ACHN (cell line): ENCODE measurements around the gene EXOC2.
"Not testable (repeated sequence)": the region's sequence is repeated elsewhere in the genome, so short reads cannot be mapped to it uniquely, and the experiment has no call there.

Experiments
- DNase-seq: peaks from one replicate; pipeline ENCODE4 v3.0.0-alpha.2; 2015
- in situ Hi-C: cut with HindIII; loops from 2 replicates; pipeline ENCODE4 v1.10.0; 2017; ENCODE audit warnings: low sequenced_read_pairs, low pct_ligation_motif_present, low pct_unique_long_range_greater_than_20kb

The EXOC2 gene

DNA sequence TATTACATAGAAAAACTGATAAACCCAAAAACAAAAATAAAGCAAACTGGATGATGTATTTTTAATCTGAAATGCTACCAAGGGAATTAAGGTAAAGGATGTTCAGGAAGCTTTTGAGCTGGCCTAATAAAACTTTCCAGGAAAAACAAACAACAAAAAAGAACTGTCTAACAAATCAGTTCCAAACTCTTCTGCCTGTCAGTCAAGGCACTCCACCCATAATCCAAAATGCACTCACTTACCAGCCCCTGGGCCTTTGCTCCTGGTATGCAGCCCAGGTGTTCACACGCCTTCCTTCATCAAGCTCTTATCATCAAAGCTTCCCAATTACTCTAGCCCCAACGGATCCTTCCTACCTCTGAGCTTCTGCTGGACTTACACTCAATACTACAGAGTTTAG is 3.7 kb downstream of the EXOC2 start:
- no peak for DNase-seq

DNA sequence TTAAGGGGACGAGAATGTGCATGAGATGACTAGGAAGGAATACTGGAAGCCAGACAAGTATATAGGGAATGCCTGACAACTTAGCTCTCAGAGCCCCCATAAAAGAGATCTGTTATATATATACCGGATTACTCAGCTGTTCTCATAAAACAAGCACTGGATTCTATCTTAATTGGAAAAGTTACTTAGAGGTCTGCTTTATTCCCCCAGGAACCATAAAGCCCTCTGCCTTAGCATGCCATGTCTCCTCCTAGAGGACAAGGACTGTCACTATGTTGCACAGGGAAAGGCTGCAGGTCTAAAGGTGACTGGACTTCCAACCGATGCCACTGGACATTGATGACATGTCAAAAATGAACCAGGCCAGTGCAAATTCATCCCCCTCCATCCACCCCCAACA is 6.4 kb downstream of the EXOC2 start:
- in situ Hi-C loops = no loop called here
- DNase-seq = peak; percentile 19

More for the DNA sequence above, 3.7 kb downstream of the EXOC2 start:
- in situ Hi-C loops = no loop called here

DNA sequence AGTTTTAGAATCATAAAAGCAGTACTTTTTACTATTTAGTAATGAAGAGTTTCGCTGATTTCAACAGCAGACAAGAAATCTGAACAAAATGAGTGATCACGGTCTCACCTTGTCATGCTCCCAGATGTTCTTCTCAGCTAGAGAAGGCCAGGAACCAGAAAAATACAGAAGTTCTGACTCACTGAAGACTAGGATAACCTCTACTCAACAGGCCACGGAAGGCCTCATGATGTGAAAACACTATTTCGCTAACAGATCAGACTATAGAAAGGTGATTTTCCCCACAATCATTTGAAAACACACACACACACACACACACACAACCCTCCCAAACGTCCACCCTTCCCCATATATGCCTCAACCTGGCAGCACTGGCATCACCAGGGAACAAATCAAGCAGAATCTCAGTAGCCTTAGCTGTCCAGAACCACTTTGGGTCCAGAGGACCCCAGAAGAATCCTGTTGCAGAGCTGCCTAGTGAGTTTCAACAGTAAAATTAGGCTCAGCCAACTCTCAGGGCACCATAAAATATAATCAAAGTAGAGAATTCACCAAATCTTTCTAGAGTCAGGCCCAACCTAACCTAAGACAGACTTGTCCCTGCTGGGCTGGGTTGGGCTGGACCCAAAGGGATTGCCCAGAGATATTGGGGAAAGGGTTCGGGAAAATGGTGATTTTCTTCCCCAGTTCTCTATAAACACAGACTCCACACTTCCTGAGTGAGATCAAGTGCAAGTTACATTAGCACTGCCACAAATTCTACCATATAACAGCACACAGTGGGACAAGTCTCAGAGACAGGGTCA is 7.9 kb downstream of the EXOC2 start:
- peak; percentile 13 for DNase-seq
- in situ Hi-C loops = no loop called here

DNA sequence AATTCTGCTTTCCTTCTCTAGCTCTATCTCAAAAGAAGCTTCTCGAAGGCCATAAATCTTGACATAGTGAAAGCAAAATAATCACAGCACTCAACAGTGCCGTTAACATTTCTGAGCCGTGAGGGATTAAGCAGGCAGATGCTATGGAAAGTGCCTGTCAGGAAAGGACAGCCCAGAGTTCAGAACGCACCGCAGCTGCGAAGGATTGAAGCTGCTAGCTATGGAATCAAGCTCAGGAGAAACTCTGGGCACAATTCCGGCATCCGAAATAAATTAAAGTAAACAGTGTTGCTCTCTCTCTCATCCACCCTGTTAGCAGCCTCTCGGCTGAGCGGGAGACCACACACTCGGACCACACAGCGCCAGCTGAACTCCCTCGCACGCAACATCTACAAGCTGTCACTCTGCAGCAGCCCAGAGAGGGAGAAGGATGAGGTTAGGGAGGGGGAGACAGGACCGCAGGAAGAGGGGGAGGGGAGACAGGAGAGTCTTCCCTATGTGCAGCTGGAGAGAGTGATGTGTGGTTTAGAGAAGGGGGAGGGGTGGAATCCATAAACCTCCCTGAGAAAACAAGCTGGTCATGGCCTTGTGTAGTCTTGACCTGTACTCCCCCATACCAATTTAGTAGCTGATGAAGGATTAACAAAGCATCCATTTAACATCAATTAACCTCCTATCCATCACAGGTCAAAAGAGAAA is 9.0 kb downstream of the EXOC2 start:
- in situ Hi-C loops = no loop called here
- no peak for DNase-seq

DNA sequence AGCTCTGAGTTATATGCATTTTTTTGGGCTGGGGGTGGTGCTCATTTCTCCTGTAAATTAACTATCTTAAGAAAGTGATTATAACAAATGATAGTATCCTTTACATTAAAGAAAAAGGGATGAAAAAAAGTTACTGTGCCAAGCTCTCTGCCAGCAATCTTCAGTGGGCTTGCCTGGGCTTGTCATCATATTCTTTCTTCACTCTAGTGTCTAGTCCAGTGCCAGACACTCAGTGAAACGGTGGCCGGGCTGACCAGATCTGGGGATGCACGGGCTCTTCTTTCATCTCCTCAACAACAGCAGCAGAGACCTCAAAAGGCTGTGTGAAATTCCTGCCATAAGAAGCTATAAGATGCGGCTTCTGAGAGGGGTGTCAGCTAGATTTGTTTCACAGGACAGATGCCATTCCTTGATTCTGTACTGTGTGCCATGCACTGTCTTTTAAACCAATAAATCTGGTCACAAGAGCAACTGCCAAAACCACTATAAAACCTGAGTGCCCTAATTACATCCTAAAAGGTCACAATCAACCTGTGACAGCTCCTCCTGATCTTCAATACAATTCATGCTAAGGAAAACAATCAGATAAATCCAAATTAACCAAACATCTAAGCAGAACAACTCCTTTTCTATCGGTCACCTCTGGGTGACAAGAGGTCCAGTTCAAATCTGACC is 12.1 kb downstream of the EXOC2 start:
- no peak for DNase-seq
- in situ Hi-C loops = no loop called here

DNA sequence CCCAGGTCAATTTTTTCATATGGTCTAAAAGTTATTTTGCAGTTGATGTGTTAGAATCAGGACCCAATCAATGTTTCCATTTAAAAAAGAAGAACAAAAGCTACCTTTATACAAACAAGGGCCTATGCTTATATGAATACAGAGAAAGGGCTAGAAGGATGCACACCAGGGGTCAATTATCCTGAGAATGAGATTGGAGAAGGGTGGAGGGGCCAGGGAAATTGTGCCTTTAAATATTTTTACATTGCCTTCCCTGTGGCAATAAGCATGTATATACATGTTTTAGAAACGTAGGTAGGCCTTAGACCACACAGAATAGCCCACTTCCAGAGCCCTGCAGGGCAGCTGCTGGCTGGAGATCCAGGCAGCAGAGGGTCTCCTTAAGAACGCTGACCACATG is 12.7 kb downstream of the EXOC2 start:
- in situ Hi-C loops = no loop called here
- no peak for DNase-seq

DNA sequence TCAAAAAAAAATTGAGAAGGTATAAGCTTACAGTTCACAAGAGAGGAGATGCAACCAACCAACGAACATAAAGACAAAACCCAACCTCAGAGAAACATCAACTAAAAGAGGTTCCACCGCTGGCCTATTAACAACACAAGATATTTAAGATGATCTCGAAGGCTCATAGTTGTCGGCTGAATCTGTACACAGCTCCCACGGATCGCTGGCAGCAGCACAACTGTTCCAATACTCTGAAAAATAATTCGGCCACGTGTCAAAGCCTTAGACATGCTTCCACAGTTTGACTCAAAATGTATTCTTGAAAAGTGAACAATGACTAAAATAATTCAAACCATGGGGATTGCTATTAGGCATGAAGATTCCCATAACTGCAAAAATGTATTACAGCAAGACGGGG is 13.7 kb downstream of the EXOC2 start:
- in situ Hi-C loops = no loop called here
- no peak for DNase-seq

DNA sequence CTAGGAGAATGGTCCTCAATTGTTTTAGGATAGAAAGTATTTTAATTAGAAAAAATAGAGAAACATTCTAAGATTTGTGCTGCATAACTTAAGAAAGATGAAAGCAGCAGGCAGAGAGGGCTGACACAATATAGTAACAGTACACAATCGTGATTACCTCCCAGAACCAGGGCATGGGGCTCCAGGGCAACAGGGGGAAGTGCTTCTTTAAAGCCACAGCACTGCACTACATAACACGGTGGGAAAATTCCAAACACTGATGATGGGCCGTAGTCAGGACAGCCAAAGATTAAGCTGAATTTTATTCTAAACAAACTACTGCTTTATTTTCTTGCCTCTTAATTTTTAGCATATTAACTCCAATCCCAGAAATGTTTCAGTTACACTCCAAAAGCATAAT is 14.4 kb downstream of the EXOC2 start:
- in situ Hi-C loops = no loop called here
- no peak for DNase-seq

DNA sequence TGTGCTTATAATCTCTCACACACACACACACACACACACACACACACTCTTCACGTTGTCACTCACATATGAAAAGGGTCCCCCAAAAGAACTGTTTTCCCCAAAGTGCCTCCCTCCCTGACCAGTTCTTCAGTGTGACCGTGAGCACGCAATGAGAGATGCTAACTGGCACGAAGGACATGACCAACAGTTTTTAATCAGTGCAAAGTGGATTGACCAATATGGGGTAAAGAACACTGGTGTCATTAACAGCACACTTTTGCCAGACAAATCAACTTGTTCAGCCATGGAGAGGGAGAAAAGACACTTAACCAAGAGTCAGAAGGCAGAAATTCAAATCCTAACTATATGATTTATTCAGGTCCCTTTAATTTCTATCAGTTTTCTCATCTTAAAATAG is 15.0 kb downstream of the EXOC2 start:
- in situ Hi-C loops = no loop called here
- DNase-seq = no peak

DNA sequence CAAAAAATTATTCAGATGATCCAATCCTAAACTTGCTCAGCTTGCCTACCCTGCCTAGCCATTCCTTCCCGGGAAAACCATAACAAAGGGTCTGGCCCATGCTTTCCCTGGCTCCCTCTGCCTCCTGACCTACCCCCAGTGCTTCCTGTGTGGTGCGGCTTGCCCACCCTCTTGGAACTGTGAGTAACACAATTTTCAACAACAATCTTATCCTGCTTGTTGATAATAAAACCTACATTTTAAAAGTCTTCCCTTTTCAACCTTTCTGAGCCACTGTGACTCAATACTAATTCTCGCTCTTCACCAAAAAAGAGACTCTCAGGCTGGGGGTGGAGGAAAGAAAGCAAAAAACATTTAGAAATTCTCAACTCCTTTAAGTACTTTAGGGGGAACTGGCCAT is 18.0 kb downstream of the EXOC2 start:
- in situ Hi-C loops = no loop called here
- DNase-seq = no peak

DNA sequence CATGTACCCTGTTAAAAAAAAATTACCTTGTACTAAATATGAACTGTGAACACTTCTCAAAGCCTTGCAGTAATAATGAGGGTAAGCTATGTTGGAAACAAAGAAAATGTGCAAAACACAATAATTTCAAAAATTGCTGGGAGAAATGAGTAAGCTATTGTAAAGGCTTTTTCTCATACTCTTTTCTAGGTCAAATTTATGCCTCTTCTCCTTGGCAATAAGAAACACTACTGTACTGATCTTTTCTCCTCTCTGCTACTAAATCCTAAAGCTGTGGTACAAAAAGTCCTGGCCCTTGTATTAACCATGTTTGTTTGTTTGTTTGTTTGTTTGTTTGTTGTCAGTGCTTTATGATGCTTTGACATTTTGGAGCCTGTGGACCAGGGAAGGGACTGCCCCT is 18.5 kb downstream of the EXOC2 start:
- DNase-seq = no peak
- in situ Hi-C loops = no loop called here

DNA sequence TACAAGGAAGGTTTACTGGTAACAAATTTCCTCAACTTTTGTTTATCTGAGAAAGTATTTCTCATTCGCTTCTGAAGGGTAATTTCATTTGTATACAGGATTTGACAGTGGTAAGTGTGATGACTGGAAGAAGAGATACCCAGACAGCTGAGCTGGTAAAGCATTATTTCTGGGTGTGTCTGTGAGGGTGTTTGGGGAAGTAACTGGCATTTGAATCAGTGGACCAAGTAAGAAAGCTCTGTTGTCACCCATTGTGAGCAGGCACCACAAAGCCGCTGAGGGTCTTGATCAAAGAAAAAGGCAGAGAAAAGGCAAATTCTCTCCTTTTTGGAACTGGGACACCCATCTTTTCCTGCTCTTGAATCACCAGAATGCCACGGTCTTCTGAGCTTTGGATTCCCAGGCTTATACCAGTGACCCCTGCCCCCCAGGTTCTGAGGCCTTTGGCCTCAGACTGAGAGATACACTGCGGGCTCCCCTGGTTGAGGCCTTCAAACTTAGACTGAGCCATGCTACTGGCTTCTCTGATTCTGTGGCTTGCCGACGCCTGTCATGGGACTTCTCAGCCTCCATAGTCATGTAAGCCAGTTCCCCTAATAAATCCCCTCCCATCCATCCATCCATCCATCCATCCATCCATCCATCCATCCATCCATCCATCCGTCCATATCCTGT is 25.5 kb downstream of the EXOC2 start:
- no peak for DNase-seq
- in situ Hi-C loops = no loop called here

DNA sequence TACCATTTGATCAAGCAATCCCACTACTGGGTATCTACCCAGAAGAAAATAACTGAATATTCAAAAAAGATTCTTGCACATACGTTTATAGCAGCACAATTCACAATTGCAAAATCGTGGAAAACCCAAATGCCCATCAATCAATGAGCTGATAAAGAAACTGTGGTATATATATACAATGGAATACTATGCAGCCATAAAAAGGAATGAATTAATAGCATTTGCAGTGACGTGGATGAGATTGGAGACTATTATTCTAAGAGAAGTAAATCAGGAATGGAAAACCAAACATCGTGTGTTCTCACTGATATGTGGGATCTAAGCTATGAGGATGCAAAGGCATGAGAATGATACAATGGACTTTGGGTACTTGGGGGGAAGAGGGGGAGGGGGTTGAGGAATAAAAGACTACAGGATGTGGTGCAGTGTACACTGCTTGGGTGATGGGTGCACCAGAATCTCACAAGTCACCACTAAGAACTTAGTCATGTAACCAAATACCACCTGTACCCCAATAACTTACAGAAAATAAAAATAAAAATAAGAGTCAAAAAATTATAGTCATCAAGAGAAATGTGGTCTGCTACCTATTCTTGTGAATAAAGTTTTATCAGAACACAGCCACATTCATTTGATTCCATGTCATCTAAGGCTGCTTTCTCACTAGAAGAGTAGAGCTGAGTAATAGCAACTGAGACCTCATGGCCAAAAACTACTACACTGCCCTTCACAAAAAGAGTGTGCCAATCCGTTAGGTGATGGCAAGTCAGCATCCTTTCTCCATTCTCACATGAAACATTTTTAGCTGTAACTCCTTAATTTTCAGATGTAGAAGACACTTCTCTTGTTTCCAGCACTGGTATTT is 27.3 kb downstream of the EXOC2 start:
- in situ Hi-C loops = no loop called here
- no peak for DNase-seq

DNA sequence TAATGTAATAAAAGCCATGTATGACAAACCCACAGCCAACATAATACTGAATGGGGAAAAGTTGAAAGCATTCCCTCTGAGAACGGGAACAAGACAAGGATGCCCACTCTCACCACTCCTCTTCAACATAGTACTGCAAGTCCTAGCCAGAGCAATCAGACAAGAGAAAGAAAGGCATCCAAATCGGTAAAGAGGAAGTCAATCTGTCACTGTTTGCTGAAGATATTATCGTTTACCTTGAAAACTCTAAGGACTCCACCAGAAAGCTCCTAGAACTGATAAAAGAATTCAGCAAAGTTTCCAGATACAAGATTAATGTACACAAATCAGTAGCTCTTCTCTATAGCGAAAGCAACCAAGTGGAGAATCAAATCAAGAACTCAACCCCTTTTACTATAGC is 29.2 kb downstream of the EXOC2 start:
- DNase-seq, in situ Hi-C loops: not testable (repeated sequence)

DNA sequence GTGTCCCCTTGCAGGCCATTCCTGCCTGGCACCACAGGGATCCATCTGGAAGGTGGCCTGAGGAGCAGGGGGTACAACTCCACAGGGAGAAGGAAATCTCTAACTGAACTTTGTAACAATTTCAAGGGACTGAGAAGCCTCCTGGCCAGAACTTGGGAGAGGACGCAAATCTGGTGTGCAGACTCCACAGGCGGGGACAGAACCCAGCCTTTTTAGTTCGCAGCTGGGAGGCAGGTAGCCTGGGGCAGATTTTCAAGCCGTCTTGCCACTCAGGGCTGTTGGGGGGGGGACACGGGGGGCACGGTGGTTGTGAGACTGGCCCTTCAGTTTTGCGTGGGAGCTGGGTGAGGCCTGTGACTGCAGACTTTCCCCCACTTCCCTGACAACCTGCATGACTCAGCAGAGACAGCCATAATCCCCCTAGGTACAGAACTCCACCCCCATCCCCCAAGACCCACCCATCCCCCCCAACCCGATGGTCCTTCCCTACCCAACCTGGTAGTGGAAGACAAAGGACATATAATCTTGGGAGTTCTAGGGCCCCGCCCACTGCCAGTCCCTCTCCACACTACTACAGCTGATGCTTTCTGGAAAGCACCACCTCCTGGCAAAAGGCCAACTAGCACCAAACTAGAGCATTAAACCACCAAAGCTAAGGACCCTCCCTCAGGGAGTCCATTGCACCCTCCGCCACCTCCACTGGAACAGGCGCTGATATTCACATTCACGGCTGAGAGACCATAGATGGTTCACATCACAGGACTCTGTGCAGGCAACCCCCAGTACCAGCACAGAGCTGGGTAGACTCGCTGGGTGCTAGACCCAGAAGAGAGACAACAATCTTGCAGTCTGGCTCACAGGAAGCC is 33.0 kb downstream of the EXOC2 start:
- no peak for DNase-seq
- in situ Hi-C loops = no loop called here

DNA sequence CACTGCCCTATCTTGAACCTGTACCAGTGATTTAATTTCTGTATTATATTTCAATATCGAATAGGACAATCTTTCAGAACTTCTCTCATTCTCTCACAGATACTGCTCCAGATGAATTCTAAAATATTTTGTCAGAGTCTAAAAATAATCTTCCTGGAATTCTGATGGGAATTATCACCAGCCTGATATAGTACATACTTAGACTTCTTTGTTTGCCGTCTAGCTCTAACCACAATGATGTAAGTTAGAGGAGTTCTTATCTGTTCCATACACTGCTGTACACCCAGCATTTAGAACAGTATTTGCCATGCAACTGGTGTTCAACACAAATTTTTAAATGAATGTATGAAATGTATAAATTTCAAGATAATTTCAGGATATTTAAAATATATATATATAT is 34.7 kb downstream of the EXOC2 start:
- DNase-seq = no peak
- in situ Hi-C loops = no loop called here

DNA sequence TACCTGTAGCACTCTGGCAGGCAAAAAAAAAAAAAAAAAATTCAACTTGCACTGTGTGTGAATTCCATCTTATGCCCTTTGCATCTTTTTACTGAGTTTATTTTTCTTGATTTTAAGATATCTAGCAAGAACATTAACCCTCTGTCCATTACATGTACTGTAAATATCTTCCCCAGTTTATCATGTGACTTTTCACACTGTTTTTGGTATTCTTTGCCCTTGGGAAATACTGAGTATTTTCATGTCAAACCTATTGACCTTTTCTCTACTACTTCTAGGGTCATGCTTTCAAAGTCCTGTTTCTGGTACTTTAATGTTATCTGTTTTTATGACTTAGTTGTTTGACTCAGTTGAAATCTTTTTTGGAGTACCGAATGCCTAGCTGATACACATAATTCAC is 35.2 kb downstream of the EXOC2 start:
- in situ Hi-C loops = no loop called here

More for the DNA sequence above, 35.2 kb downstream of the EXOC2 start:
- no peak for DNase-seq
